ENCODE data around the gene COL9A3.
"Not testable (repeated sequence)": the region's sequence is repeated elsewhere in the genome, so short reads cannot be mapped to it uniquely, and the experiment has no call there.

COL9A3 gene

DNA sequence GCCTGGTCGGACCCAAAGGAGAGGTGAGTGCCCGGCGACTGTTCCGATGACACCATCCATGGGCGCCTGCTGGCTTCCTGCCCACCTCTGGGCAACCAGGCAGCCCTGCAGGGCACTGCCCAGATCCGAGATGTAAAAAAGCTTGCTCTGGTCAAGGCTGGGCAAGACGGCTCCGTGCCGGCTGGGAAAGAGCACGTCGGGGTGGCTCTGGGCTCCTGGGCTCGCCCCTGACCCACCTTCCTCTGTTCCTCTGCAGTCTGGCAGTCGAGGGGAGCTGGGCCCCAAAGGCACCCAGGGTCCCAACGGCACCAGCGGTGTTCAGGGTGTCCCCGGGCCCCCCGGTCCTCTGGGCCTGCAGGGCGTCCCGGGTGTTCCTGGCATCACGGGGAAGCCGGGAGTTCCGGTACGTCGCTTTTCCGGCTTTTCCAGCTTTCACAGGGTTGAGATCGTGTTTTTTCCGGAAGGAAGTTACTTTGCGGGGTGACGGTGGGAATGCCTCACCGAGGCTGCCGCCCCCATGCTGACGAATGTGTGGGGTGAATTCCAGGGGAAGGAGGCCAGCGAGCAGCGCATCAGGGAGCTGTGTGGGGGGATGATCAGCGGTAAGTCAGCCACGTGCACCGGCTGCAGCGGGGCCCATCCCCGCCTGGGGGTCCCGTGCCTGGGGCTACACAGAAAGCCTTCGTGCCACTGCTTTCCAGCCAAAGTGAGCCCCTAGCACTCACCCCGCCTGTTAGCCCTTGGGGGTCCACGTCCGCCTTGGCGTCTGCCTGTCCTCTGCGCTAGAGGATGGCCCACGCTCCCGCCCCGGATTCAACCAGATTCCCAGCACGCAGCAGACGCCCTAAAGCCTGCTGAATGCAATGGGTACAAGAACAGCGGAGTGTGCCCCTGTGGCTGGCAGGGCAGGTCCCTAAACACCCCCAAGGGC, 19.3 kb downstream of the COL9A3 start:
- no peak for DNase-seq (ENCODE audit: low spot score)

- DNase-seq (ENCODE audit: low spot score), result no peak
These were observed 20.2 kb downstream of the COL9A3 start for GRCh38 chr20:62836967-62837490.

GRCh38 chr20:62837790-62838127, 20.9 kb downstream of the COL9A3 start:
- DNase-seq (ENCODE audit: low spot score), result no peak

DNA sequence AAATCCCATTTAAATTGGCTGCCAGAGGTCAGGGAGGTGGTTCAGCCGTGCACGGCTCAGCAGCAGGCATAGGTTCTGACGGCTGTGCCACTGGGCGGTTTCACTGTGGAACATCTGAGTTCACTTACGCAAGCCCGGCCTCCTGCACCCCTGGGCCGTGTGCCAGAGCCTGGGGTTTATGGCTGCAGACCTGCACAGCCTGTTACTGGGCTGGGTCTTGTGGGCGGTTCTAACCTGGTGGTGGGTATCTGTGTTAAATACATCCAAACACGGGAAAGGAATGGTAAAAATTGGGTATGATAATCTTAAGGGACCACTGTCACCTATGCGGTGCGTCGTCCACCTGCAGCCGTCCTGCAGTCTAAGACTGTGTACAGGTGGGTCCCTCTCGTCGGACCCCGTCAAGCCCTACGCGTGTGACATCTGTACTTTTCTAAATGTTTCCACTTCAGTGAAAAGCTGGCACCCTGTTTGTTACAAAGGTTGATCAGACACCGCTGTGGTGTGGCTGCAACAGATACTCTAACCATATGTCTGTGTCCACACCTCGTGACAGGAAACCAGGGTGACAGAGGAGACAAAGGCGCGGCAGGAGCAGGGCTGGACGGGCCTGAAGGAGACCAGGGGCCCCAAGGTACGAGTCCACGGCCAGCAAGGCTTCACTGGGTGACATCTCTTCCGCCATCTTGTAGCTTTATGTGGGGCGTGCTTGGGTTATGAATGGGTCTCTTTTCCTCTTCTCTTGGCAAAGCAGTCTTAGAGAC, 21.5 kb downstream of the COL9A3 start:
- no peak for DNase-seq (ENCODE audit: low spot score)

- no peak for DNase-seq (ENCODE audit: low spot score)
These were observed 22.4 kb downstream of the COL9A3 start for GRCh38 chr20:62839261-62839660.

DNA sequence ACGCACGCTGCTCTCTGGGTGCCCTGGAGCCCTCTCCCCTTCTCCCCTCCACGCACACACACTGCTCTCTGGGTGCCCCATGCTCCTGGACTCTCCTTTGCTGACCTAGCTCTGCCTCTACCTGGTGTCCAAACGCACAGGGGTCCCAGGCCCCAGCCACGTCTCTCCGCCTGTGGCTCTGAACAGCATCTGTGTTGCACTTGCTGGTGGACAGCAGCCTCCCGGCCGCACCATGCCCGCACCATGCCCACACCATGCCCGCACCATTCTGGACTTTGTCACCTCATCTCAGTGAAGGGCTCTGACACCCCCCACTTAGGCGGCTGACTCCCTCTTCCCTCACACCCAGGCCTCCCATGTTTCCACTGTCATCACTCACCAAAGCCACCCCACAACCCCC, 23.0 kb downstream of the COL9A3 start:
- DNase-seq (ENCODE audit: low spot score), result no peak

GRCh38 chr20:62840244-62841197, 23.7 kb downstream of the COL9A3 start:
- DNase-seq (ENCODE audit: low spot score), result no peak

- no peak for DNase-seq (ENCODE audit: low spot score)
These were observed 24.9 kb downstream of the COL9A3 start for GRCh38 chr20:62841705-62842212.

DNA sequence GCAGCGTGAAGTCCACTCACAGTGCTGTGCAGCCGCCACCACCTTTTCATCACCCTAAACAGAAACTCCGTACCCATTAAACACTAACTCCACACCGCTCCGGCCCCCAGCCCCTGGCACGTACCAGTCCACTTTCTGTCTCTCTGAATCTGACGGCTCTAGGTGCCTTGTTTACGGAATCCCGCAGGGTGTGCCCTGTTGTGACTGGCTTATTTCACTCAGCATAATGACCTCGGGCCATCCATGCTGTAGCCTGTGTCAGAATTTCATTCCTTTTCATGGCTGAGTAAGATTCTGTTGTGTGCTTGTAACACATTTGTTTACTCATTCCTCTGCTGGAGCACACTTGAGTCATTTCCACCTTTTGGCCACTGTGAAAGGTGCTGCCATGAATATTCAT, 26.8 kb downstream of the COL9A3 start:
- DNase-seq (ENCODE audit: low spot score), result no peak

GRCh38 chr20:62844182-62844581, 27.3 kb downstream of the COL9A3 start:
- no peak for DNase-seq (ENCODE audit: low spot score)

GRCh38 chr20:62845416-62846160, 28.7 kb downstream of the COL9A3 start:
- no peak for DNase-seq (ENCODE audit: low spot score)

GRCh38 chr20:62846166-62846890, 29.5 kb downstream of the COL9A3 start:
- DNase-seq (ENCODE audit: low spot score), result no peak

GRCh38 chr20:62848917-62849316, 32.1 kb downstream of the COL9A3 start:
- not testable (repeated sequence) for DNase-seq (ENCODE audit: low spot score)

- no peak for DNase-seq (ENCODE audit: low spot score)
These were observed 32.6 kb downstream of the COL9A3 start for GRCh38 chr20:62849431-62849830.

GRCh38 chr20:62850333-62850974, 33.6 kb downstream of the COL9A3 start:
- DNase-seq (ENCODE audit: low spot score), result no peak

DNA sequence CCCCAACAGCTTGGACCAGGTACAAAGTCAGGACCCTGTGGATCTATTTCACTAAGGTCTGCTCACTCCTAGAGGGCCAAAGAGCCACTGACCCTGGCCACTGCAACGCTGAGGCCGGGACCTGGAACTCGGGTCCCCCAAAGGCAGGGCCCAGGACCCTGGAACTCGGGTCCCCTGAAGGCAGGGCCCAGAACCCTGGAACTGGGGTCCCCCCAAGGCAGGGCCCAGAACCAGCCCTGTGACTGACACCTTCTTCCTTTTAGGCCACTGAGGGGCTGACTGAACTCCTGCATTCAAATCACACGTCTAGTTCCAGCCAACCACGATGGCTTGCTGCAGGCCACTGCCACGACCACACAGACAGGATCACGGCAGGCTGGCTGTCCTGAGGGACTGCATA, 35.3 kb downstream of the COL9A3 start:
- no peak for DNase-seq (ENCODE audit: low spot score)

GRCh38 chr20:62852841-62853240, 36.0 kb downstream of the COL9A3 start:
- no peak for DNase-seq (ENCODE audit: low spot score)

DNA sequence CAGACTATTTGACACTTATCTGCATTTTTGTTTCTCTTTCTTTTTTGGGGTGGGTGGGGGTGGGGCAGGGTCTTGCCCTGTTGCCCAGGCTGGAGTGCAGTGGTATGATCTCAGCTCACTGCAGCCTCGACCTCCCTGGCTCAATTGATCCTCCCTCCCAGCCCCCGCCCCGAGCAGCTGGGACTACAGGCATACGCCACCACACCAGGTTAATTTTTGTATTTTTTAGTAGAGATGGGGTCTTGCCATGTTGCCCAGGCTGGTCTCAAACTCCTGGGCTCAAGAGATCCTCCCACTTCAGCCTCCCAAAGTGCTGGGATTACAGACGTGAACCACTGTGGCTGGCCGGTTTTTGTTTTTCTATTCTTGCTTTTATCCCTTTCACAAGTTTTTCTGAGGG, 36.5 kb downstream of the COL9A3 start:
- not testable (repeated sequence) for DNase-seq (ENCODE audit: low spot score)

DNA sequence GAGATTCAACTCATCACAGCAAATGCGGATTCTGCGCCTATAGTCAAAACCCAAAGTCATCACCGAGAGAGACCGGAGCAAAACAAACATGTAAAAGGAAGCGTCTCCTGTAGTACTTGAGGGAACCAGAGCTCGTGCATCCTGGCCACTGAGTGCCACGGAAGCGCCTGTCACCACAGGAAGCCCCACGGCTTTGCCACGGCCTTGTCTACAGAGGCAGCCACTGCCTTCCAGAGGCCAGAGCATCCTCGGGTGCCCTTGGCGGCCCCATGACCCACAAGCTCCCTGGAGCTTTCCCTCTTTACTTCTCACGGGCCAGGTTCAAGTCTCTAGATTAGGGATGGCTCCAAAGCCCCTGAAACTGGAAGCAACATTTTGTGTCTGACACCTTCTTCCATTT, 37.3 kb downstream of the COL9A3 start:
- DNase-seq (ENCODE audit: low spot score), result no peak

DNA sequence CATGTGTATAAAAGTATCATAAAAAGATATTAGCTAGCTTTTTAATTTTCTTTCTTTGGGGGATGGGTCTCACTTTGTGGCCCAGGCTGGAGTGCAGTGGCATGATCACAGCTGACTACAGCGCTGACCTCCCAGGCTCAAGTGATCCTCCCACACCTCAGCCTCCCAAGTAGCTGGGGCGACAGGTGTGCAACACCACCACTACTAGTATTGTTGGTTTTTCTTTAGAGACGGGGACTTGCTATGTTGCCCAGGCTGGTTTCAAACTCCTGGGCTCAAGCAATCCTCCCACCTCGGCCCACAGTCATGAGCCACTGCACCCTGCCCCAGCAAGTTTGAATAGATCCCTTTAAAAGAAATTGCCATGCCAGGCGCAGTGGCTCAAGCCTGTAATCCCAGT, 38.3 kb downstream of the COL9A3 start:
- no peak for DNase-seq (ENCODE audit: low spot score)
